GM19463 (cell line): ENCODE measurements around the gene TCF4.
A peak's percentile ranks its signal among the peaks of the same experiment; 100 is the strongest.

Experiments used
- ATAC-seq: cut with Tn5 transposase; IDR thresholded peaks from one replicate; pipeline ENCODE4 v1.9.1; 2021; ENCODE audit warnings: mild to moderate bottlenecking, moderate library complexity; ENCODE audit not compliant: unreplicated experiment

TCF4 gene

GRCh38 chr18:55398858-55399257, 189.1 kb downstream of the TCF4 start:
- ATAC-seq, result no peak

- no peak for ATAC-seq
These were observed 191.0 kb downstream of the TCF4 start for GRCh38 chr18:55396979-55397378.

GRCh38 chr18:55396267-55396905, 191.6 kb downstream of the TCF4 start:
- ATAC-seq, result no peak

- no peak for ATAC-seq
These were observed 192.2 kb downstream of the TCF4 start for GRCh38 chr18:55395799-55396198.

- no peak for ATAC-seq
These were observed 197.1 kb downstream of the TCF4 start for GRCh38 chr18:55390898-55391297.

- ATAC-seq, result no peak
These were observed 200.6 kb downstream of the TCF4 start for GRCh38 chr18:55387139-55387984.

- no peak for ATAC-seq
These were observed 201.4 kb downstream of the TCF4 start for GRCh38 chr18:55386545-55386944.

GRCh38 chr18:55385770-55386169, 202.2 kb downstream of the TCF4 start:
- no peak for ATAC-seq

GRCh38 chr18:55384551-55385275, 203.3 kb downstream of the TCF4 start:
- ATAC-seq, result no peak

GRCh38 chr18:55384115-55384514, 203.9 kb downstream of the TCF4 start:
- no peak for ATAC-seq

GRCh38 chr18:55382277-55382805, 205.7 kb downstream of the TCF4 start:
- ATAC-seq, result no peak

- ATAC-seq, result no peak
These were observed 206.7 kb downstream of the TCF4 start for GRCh38 chr18:55381277-55381676.

- ATAC-seq, result no peak
These were observed 207.4 kb downstream of the TCF4 start for GRCh38 chr18:55380589-55380988.

GRCh38 chr18:55376387-55376786, 211.6 kb downstream of the TCF4 start:
- peak; percentile 93 for ATAC-seq

- peak; percentile 19 for ATAC-seq
These were observed 212.1 kb downstream of the TCF4 start for GRCh38 chr18:55375930-55376329.

GRCh38 chr18:55374741-55375140, 213.3 kb downstream of the TCF4 start:
- no peak for ATAC-seq

- no peak for ATAC-seq
These were observed 215.8 kb downstream of the TCF4 start for GRCh38 chr18:55372209-55372608.

- no peak for ATAC-seq
These were observed 217.1 kb downstream of the TCF4 start for GRCh38 chr18:55370936-55371335.

- no peak for ATAC-seq
These were observed 218.6 kb downstream of the TCF4 start for GRCh38 chr18:55369346-55369745.

GRCh38 chr18:55365342-55365741, 222.7 kb downstream of the TCF4 start:
- ATAC-seq, result no peak

GRCh38 chr18:55362303-55362702, 225.7 kb downstream of the TCF4 start:
- no peak for ATAC-seq
